Hepatic stellate cell (primary cell): ENCODE measurements around the gene PTPN1.
"Not testable (repeated sequence)": the region's sequence is repeated elsewhere in the genome, so short reads cannot be mapped to it uniquely, and the experiment has no call there.

Source experiments
- DNase-seq: peaks from one replicate; pipeline ENCODE4 v3.0.0; 2011; ENCODE audit warnings: low spot score

PTPN1 gene

GRCh38 chr20:50557549-50558134 lies 47.5 kb downstream of the PTPN1 start:
- DNase-seq = no peak

GRCh38 chr20:50558483-50558925 lies 48.3 kb downstream of the PTPN1 start:
- peak; percentile 76 for DNase-seq

GRCh38 chr20:50559149-50559548 lies 49.0 kb downstream of the PTPN1 start:
- DNase-seq = no peak

GRCh38 chr20:50559856-50560638 lies 49.9 kb downstream of the PTPN1 start:
- DNase-seq = no peak

- no peak for DNase-seq
These were observed 50.7 kb downstream of the PTPN1 start for GRCh38 chr20:50560867-50561266.

- DNase-seq = peak; percentile 88
These were observed 51.3 kb downstream of the PTPN1 start for GRCh38 chr20:50561379-50562078.

GRCh38 chr20:50562262-50562701 lies 52.1 kb downstream of the PTPN1 start:
- DNase-seq = no peak

GRCh38 chr20:50563133-50563944 lies 53.2 kb downstream of the PTPN1 start:
- no peak for DNase-seq

GRCh38 chr20:50565383-50565782 lies 55.2 kb downstream of the PTPN1 start:
- DNase-seq = no peak

- DNase-seq = no peak
These were observed 55.7 kb downstream of the PTPN1 start for GRCh38 chr20:50565871-50566270.

GRCh38 chr20:50567860-50568548 lies 57.8 kb downstream of the PTPN1 start:
- no peak for DNase-seq

GRCh38 chr20:50568549-50568942 lies 58.4 kb downstream of the PTPN1 start:
- DNase-seq = no peak

GRCh38 chr20:50569487-50569863 lies 59.3 kb downstream of the PTPN1 start:
- not testable (repeated sequence) for DNase-seq

- no peak for DNase-seq
These were observed 60.0 kb downstream of the PTPN1 start for GRCh38 chr20:50569864-50570836.

- DNase-seq = no peak
These were observed 61.3 kb downstream of the PTPN1 start for GRCh38 chr20:50571466-50571865.

GRCh38 chr20:50572938-50573777 lies 63.0 kb downstream of the PTPN1 start:
- DNase-seq = peak; percentile 53

- no peak for DNase-seq
These were observed 63.9 kb downstream of the PTPN1 start for GRCh38 chr20:50574108-50574507.

- DNase-seq = no peak
These were observed 64.4 kb downstream of the PTPN1 start for GRCh38 chr20:50574586-50574985.
